ENCODE measurements around the gene FGGY. TPM values are rescaled to one million over a fixed set of nuclear protein-coding genes. Genes with fewer than 3 reads are reported as not detected.
A peak's percentile ranks its signal among the peaks of the same experiment; 100 is the strongest.
"Not testable (repeated sequence)": the region's sequence is repeated elsewhere in the genome, so short reads cannot be mapped to it uniquely, and the experiment has no call there.

The FGGY gene
- 10 to 100 TPM; 33.1 to 44.4 TPM for total RNA-seq
- 1 to 10 TPM; 9.0 TPM for polyA plus RNA-seq (ENCODE audit: insufficient read length in 2 of 2)
- long read RNA-seq, donor 1 = 0 reads
- long read RNA-seq, donor 2 = 0 reads
- long read RNA-seq, donor 3 = 0 reads
- long read RNA-seq, donor 4, partial matches to known transcripts = 11 of 11 reads
- long read RNA-seq, donor 4, other reads (novel, unspliced or antisense) = 0 of 11 reads

GRCh38 chr1:59296358-59297256 lies at the start of gene FGGY:
TSS of gene FGGY (plus strand) at chr1:59297094. CDS start at chr1:59321550, 24,456 bp downstream.
- peak; percentile 85 to 98 (median 90) for DNase-seq (ENCODE audit: low read depth in 4 of 6, low spot score in 6 of 6)
- Histone ChIP-seq H3K4me1 (ENCODE audit: control insufficient read depth, insufficient read depth, low read length) (peaks cover 16% of the 10 kb centered on the region), H3K27me3 (ENCODE audit: control insufficient read depth, insufficient read depth, low read length) (no peaks in the 10 kb centered on the region), H3K27ac (ENCODE audit: low read depth, low read length) (peak within 1 kb of the TSS; percentile 98), H3K36me3 (ENCODE audit: control insufficient read depth, insufficient read depth, low read length) (no peaks in the 10 kb centered on the region), H3K9me3 (ENCODE audit: control insufficient read depth, insufficient read depth, low read length) (no peaks in the 10 kb centered on the region), H3K4me3 (ENCODE audit: low read depth, low read length) (peak within 1 kb of the TSS; percentile 66)
- under 1% methylated on average over 71 of the region's 78 CpGs for WGBS (ENCODE audit: insufficient coverage)

- Histone ChIP-seq H3K27ac (ENCODE audit: low read depth, low read length) (no peak overlapping the region), H3K27me3 (ENCODE audit: control insufficient read depth, insufficient read depth, low read length) (no peaks in the 10 kb centered on the region), H3K4me3 (ENCODE audit: low read depth, low read length) (no peak overlapping the region), H3K36me3 (ENCODE audit: control insufficient read depth, insufficient read depth, low read length) (no peaks in the 10 kb centered on the region), H3K9me3 (ENCODE audit: control insufficient read depth, insufficient read depth, low read length) (no peaks in the 10 kb centered on the region), H3K4me1 (ENCODE audit: control insufficient read depth, insufficient read depth, low read length) (no peaks in the 10 kb centered on the region)
- 50% methylated on average over 1 of the region's 1 CpG for WGBS (ENCODE audit: insufficient coverage)
- DNase-seq (ENCODE audit: low read depth in 4 of 6, low spot score in 6 of 6) = no peak
Measured at GRCh38 chr1:59248758-59249157, 48.1 kb upstream of the FGGY start.

- WGBS (ENCODE audit: insufficient coverage) = 22% methylated on average over 1 of the region's 4 CpGs
- no peaks in the 10 kb centered on the region for H3K9me3 ChIP-seq (ENCODE audit: control insufficient read depth, insufficient read depth, low read length)
- H3K4me3 ChIP-seq (ENCODE audit: low read depth, low read length) = no peak overlapping the region
- H3K27me3 ChIP-seq (ENCODE audit: control insufficient read depth, insufficient read depth, low read length) = no peaks in the 10 kb centered on the region
- no peaks in the 10 kb centered on the region for H3K36me3 ChIP-seq (ENCODE audit: control insufficient read depth, insufficient read depth, low read length)
- DNase-seq (ENCODE audit: low read depth in 4 of 6, low spot score in 6 of 6) = peak; percentile 46 to 85 (median 70)
- peak overlapping the region; percentile 59 for H3K27ac ChIP-seq (ENCODE audit: low read depth, low read length)
- no peaks in the 10 kb centered on the region for H3K4me1 ChIP-seq (ENCODE audit: control insufficient read depth, insufficient read depth, low read length)
Measured at GRCh38 chr1:59249396-59250137, 47.3 kb upstream of the FGGY start.

- H3K27me3 ChIP-seq (ENCODE audit: control insufficient read depth, insufficient read depth, low read length); H3K36me3 ChIP-seq (ENCODE audit: control insufficient read depth, insufficient read depth, low read length); DNase-seq (ENCODE audit: low read depth in 4 of 6, low spot score in 6 of 6); H3K4me1 ChIP-seq (ENCODE audit: control insufficient read depth, insufficient read depth, low read length); H3K4me3 ChIP-seq (ENCODE audit: low read depth, low read length); H3K27ac ChIP-seq (ENCODE audit: low read depth, low read length); H3K9me3 ChIP-seq (ENCODE audit: control insufficient read depth, insufficient read depth, low read length): not testable (repeated sequence)
- 90% methylated on average over 9 of the region's 12 CpGs for WGBS (ENCODE audit: insufficient coverage)
Measured at GRCh38 chr1:59251061-59251460, 45.8 kb upstream of the FGGY start.

- not testable (repeated sequence) for DNase-seq (ENCODE audit: low read depth in 4 of 6, low spot score in 6 of 6); H3K4me1 ChIP-seq (ENCODE audit: control insufficient read depth, insufficient read depth, low read length); H3K27me3 ChIP-seq (ENCODE audit: control insufficient read depth, insufficient read depth, low read length); H3K36me3 ChIP-seq (ENCODE audit: control insufficient read depth, insufficient read depth, low read length); H3K9me3 ChIP-seq (ENCODE audit: control insufficient read depth, insufficient read depth, low read length); H3K27ac ChIP-seq (ENCODE audit: low read depth, low read length); H3K4me3 ChIP-seq (ENCODE audit: low read depth, low read length)
- no CpG with 5 or more reads among the region's 1 CpG for WGBS (ENCODE audit: insufficient coverage)
Measured at GRCh38 chr1:59256429-59256828, 40.5 kb upstream of the FGGY start.

- no peaks in the 10 kb centered on the region for H3K27me3 ChIP-seq (ENCODE audit: control insufficient read depth, insufficient read depth, low read length)
- no peaks in the 10 kb centered on the region for H3K36me3 ChIP-seq (ENCODE audit: control insufficient read depth, insufficient read depth, low read length)
- DNase-seq (ENCODE audit: low read depth in 4 of 6, low spot score in 6 of 6) = no peak
- H3K27ac ChIP-seq (ENCODE audit: low read depth, low read length) = no peak overlapping the region
- no CpG with 5 or more reads among the region's 3 CpGs for WGBS (ENCODE audit: insufficient coverage)
- H3K4me1 ChIP-seq (ENCODE audit: control insufficient read depth, insufficient read depth, low read length) = no peaks in the 10 kb centered on the region
- H3K4me3 ChIP-seq (ENCODE audit: low read depth, low read length) = no peak overlapping the region
- no peaks in the 10 kb centered on the region for H3K9me3 ChIP-seq (ENCODE audit: control insufficient read depth, insufficient read depth, low read length)
Measured at GRCh38 chr1:59258412-59259032, 38.4 kb upstream of the FGGY start.

GRCh38 chr1:59261537-59261936 lies 35.4 kb upstream of the FGGY start:
- WGBS (ENCODE audit: insufficient coverage) = no CpG with 5 or more reads among the region's 1 CpG
- H3K27ac ChIP-seq (ENCODE audit: low read depth, low read length) = no peak overlapping the region
- DNase-seq (ENCODE audit: low read depth in 4 of 6, low spot score in 6 of 6) = peak in 2 of 6 donors; percentile 19 to 90
- no peaks in the 10 kb centered on the region for H3K36me3 ChIP-seq (ENCODE audit: control insufficient read depth, insufficient read depth, low read length)
- no peaks in the 10 kb centered on the region for H3K27me3 ChIP-seq (ENCODE audit: control insufficient read depth, insufficient read depth, low read length)
- no peaks in the 10 kb centered on the region for H3K4me1 ChIP-seq (ENCODE audit: control insufficient read depth, insufficient read depth, low read length)
- H3K9me3 ChIP-seq (ENCODE audit: control insufficient read depth, insufficient read depth, low read length) = no peaks in the 10 kb centered on the region
- H3K4me3 ChIP-seq (ENCODE audit: low read depth, low read length) = no peak overlapping the region

- Histone ChIP-seq H3K36me3 (ENCODE audit: control insufficient read depth, insufficient read depth, low read length) (no peaks in the 10 kb centered on the region), H3K4me3 (ENCODE audit: low read depth, low read length) (no peak overlapping the region), H3K27me3 (ENCODE audit: control insufficient read depth, insufficient read depth, low read length) (no peaks in the 10 kb centered on the region), H3K4me1 (ENCODE audit: control insufficient read depth, insufficient read depth, low read length) (no peaks in the 10 kb centered on the region), H3K27ac (ENCODE audit: low read depth, low read length) (no peak overlapping the region), H3K9me3 (ENCODE audit: control insufficient read depth, insufficient read depth, low read length) (no peaks in the 10 kb centered on the region)
- no peak for DNase-seq (ENCODE audit: low read depth in 4 of 6, low spot score in 6 of 6)
Measured at GRCh38 chr1:59262631-59263030, 34.3 kb upstream of the FGGY start.

- H3K27me3 ChIP-seq (ENCODE audit: control insufficient read depth, insufficient read depth, low read length) = no peaks in the 10 kb centered on the region
- H3K36me3 ChIP-seq (ENCODE audit: control insufficient read depth, insufficient read depth, low read length) = no peaks in the 10 kb centered on the region
- H3K27ac ChIP-seq (ENCODE audit: low read depth, low read length) = no peak overlapping the region
- H3K4me3 ChIP-seq (ENCODE audit: low read depth, low read length) = no peak overlapping the region
- H3K9me3 ChIP-seq (ENCODE audit: control insufficient read depth, insufficient read depth, low read length) = no peaks in the 10 kb centered on the region
- no peaks in the 10 kb centered on the region for H3K4me1 ChIP-seq (ENCODE audit: control insufficient read depth, insufficient read depth, low read length)
- DNase-seq (ENCODE audit: low read depth in 4 of 6, low spot score in 6 of 6) = no peak
Measured at GRCh38 chr1:59263111-59263510, 33.8 kb upstream of the FGGY start.

Data from spinal cord (tissue), 10 donors.